Mucosa of descending colon (tissue), 3 donors: Measurements from ENCODE around the gene C1orf94. TPM values are rescaled to one million over a fixed set of nuclear protein-coding genes. Genes with fewer than 3 reads are reported as not detected.

Source experiments
- ATAC-seq: fragments of 200-7000 bp; cut with Tn5 transposase; one replicate; pipeline ENCODE4 v1.9.1; 2020; ENCODE audit warnings: mild to moderate bottlenecking, moderate library complexity
- DNase-seq, 3 donors: peaks; one replicate each; pipeline ENCODE4 v3.0.0-alpha.2; 2020
- H3K36me3 ChIP-seq: fragments of 200-600 bp; one replicate; pipeline ENCODE4 v1.8.0; 2021; ENCODE audit warnings: low read depth, mild to moderate bottlenecking
- H3K4me1 ChIP-seq: fragments of 200-600 bp; one replicate; pipeline ENCODE4 v1.8.0; 2021; ENCODE audit warnings: low read depth, mild to moderate bottlenecking
- H3K4me3 ChIP-seq: fragments of 200-600 bp; one replicate; pipeline ENCODE4 v1.8.0; 2021; ENCODE audit warnings: mild to moderate bottlenecking
- H3K9me3 ChIP-seq: fragments of 200-600 bp; one replicate; pipeline ENCODE4 v1.8.0; 2021; ENCODE audit warnings: mild to moderate bottlenecking
- CTCF ChIP-seq: fragments of 200-600 bp; IDR thresholded peaks from one replicate; pipeline ENCODE4 v1.8.0; 2022; ENCODE audit warnings: antibody characterized with exemption, mild to moderate bottlenecking
- intact Hi-C, 2 donors: fragments of 100-400 bp; cut with DNase I in 1 of 2; cut with micrococcal nuclease in 1 of 2; formaldehyde crosslinking; loops; one replicate each; pipeline versions ENCODE4 v1.11.0 to v1.11.1; 2022; cut with DNase I, micrococcal nuclease
- total RNA-seq, 3 donors: library from RNA; stranded (reverse); fragmentation: NEBNext Ultra II Directional in 2 of 3; extraction: Animal tissue kit (Norgen Biotek cat#: 25700) in 2 of 3; gene quantifications; one replicate each; pipeline versions ENCODE4 v1.2.1 to v1.2.4, GENCODE V29; 2021 to 2023
- donor health status: DM: no; HTN: no; CAD: no; lungs with moderate emphysema.
- donor health status: DM: no; HTN: no; CAD: no.
- donor health status: DM: no; HTN: yes; CAD: no.

The C1orf94 gene
- total RNA-seq, 3 donors from 2014 or later = not detected

DNA sequence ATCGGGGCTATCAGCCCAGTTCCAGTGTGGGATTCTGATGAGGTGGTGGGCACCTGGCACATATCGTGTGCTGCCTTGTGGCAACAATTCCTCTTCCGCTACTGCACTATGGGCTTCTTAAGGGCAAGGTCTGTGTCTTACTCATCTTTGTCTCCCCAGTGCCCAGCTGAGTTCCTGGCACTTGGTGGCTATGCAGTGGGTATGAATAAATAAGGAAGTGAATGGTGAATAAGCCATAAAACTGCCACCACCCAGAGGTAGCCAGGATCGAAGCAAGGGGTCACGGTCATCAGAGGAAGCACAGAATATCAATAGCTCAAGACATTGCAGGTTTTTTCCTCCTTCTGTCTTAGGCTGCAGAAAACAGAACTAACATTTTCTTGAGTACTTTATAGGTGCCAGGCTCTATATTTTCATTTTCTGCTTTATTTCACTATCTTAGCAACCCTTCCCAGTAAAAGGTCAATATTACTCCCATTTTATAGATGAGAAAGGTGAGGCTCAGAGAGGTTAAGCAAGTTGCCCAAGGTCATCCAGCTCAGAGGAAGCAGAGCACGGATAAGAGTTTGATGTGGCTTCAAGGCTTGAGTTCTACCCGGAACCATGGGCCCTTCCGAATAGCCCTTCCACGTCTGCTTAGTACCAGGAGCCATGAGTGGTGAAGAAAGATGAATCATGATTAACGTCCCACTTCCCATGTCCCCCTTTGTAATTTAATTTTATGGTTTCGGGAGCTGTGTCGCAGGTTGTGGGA lies 10.2 kb downstream of the C1orf94 start:
- no peaks in the 10 kb centered on the region for H3K36me3 ChIP-seq
- no peak overlapping the region for H3K4me3 ChIP-seq
- intact Hi-C loops = no loop called here
- peaks cover 2% of the 10 kb centered on the region for H3K9me3 ChIP-seq
- ATAC-seq (no peak), DNase-seq (no peak)
- no peak for TF ChIP-seq CTCF
- H3K4me1 ChIP-seq = no peaks in the 10 kb centered on the region

GRCh38 chr1:34188418-34188817 lies 11.7 kb downstream of the C1orf94 start:
- no peak for ATAC-seq
- intact Hi-C loops = no loop called here

DNA sequence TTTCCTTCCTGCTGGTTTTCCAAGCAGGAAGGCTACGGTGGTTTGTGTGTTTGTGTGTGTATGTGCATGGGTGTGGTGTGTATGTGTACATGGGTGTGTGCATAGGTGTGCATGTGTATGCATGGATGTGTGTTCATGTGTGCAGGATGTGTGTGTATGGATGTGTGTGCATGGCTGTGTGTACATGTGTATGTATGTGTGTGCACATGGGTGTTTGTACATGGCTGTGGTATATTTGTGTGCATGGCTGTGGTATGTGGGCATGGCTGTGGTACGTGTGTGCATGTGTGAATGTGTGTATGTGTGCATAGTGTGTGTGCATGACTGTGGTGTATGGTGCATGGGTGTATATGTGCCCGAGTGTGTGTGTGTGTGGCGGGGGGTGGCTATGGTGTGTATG lies 12.3 kb downstream of the C1orf94 start:
- no peak for DNase-seq
- no peak for ATAC-seq
- Histone ChIP-seq H3K4me1 (no peaks in the 10 kb centered on the region), H3K4me3 (no peak overlapping the region), H3K36me3 (no peaks in the 10 kb centered on the region), H3K9me3 (peaks cover 2% of the 10 kb centered on the region)
- intact Hi-C loops = no loop called here
- no peak for TF ChIP-seq CTCF

More at GRCh38 chr1:34188418-34188817, 11.7 kb downstream of the C1orf94 start:
- H3K9me3 ChIP-seq = peaks cover 2% of the 10 kb centered on the region
- no peaks in the 10 kb centered on the region for H3K4me1 ChIP-seq
- no peak for TF ChIP-seq CTCF
- DNase-seq = no peak
- H3K4me3 ChIP-seq = no peak overlapping the region
- no peaks in the 10 kb centered on the region for H3K36me3 ChIP-seq

- TF ChIP-seq CTCF = no peak
- DNase-seq = no peak
- H3K36me3 ChIP-seq = no peaks in the 10 kb centered on the region
- ATAC-seq = no peak
- no peak overlapping the region for H3K4me3 ChIP-seq
- H3K9me3 ChIP-seq = peaks cover 2% of the 10 kb centered on the region
- intact Hi-C loops = no loop called here
- H3K4me1 ChIP-seq = no peaks in the 10 kb centered on the region
These were observed 14.0 kb downstream of the C1orf94 start for GRCh38 chr1:34190692-34191091.

DNA sequence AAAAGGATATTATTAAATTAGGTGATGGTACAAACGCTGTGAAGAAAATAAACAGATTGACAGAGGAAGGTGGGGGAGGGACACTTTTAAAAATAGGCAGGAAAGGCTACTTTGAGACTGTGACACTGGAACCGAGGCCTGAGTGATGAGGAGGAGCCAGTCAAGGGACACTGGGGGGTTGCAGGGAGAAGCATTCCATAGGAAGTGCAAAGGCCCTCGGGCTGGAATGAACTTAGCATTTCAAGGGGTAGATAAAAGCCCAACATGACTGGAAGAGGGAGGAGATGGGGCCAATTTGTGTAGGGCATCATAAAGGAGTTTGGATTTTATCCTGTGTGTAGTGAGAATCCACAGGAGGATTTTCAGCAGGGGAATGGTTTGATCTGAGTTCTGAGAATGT lies 15.9 kb downstream of the C1orf94 start:
- Histone ChIP-seq H3K4me3 (no peak overlapping the region), H3K36me3 (no peaks in the 10 kb centered on the region), H3K4me1 (no peaks in the 10 kb centered on the region), H3K9me3 (peaks cover 2% of the 10 kb centered on the region)
- no peak for ATAC-seq
- no peak for TF ChIP-seq CTCF
- intact Hi-C loops = no loop called here
- DNase-seq = no peak
